Dermis microvascular lymphatic vessel endothelial cell (primary cell): Measurements from ENCODE around the gene DYNLT4. TPM values are rescaled to one million over a fixed set of nuclear protein-coding genes. Genes with fewer than 3 reads are reported as not detected.
"Not testable (repeated sequence)": the region's sequence is repeated elsewhere in the genome, so short reads cannot be mapped to it uniquely, and the experiment has no call there.

Source experiments
- DNase-seq, 2 donors: peaks; one replicate each; pipeline versions ENCODE4 v3.0.0 to v3.0.0-alpha.2; 2010; ENCODE audit warnings: low read depth in 2 of 2
- total RNA-seq: library from RNA; depleted of rRNA; stranded (reverse); fragments of >200 nt; gene quantifications from 2 replicates; pipeline ENCODE4 v1.2.1, GENCODE V29; 2014

Gene DYNLT4
- total RNA-seq, 1 donor from 2014 or later, result 0.13 TPM

- DNase-seq, result no peak
These were observed 18.9 kb downstream of the DYNLT4 start, which contains the start of gene BEST4 for GRCh38 chr1:44788120-44788860. TSS of gene BEST4 (minus strand) at chr1:44788170. CDS start at chr1:44787705, 465 bp downstream.

DNA sequence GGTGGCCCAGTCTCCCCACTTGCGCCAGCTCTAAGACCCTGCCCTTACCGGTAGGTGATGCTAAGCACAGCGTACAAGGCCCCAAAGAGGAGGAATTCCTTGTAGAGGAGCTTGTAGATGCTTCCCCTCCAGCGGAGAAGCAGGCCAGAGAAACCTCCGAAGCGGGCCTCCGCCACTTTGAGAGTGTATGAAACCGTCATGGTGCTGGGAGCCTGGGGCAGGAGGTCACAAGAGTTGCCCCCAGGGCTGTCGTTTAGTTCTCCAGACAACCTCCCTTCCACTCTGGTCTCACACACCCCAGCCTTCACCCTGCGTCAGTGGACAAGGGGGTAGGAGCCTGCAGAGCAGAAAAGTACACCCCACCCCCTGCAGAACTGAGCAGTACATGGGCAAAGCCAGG, 19.6 kb downstream of the DYNLT4 start:
- no peak for DNase-seq

- no peak for DNase-seq
These were observed 20.2 kb downstream of the DYNLT4 start for GRCh38 chr1:44786841-44787426.

DNA sequence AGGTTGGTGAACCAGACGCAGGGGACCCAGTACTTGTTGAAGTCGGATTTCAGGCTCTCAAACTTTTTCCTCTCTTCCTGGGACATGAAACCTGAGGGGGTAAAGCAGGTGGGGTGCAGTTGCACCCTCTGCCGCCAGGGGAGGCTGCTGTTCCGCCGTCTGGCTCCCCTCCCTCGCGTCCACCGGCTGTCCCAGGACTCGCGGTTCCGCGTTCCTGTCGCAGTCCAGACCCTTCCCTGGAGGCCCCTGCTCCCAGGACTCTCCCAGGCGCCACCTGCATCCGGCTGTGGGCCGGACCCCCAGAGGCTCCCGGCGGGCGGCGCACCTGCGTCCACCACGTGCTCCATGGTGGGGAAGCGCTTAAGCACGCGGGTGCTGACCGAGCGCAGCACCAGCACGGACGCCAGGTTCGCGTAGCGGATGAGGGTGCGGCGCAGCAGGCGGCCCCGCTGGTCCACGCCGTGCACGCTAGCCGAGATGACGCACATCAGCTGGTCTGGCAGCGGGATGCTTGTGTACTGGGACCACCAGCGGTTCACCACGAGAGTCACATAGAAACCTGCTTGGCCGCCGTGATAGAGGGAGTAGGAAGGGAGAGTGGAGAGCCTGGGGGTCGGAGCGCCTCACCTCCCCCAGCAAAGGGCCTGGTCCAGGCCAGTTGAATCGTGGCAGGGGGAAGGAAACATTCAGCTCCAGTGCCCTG, 20.9 kb downstream of the DYNLT4 start:
- DNase-seq, result peak in 1 of 2 donors; percentile 71

- DNase-seq, result no peak
These were observed 21.5 kb downstream of the DYNLT4 start for GRCh38 chr1:44785501-44786137.

- no peak for DNase-seq
These were observed 22.1 kb downstream of the DYNLT4 start for GRCh38 chr1:44785029-44785380.

GRCh38 chr1:44784094-44785028, 22.8 kb downstream of the DYNLT4 start:
- DNase-seq, result no peak

DNA sequence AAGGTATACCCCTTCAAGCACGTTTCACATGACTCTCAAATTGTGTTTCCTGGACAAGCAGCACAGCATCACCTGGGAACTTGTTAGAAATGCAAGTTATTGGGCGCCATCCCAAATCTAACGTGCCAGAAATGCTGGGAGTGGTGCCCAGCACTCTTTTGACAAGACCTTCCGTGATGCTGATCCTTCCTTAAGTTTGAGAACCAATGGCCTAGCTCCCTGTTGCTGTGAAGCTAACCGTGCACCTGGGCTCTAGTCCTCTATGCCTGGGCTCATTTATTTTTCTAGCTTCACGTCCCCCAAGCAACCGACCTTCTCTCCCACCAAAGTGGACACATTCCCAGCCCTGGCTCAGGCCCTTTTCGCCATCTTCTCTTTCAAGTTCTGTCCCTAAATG, 23.5 kb downstream of the DYNLT4 start:
- no peak for DNase-seq

GRCh38 chr1:44780583-44781121, 26.5 kb downstream of the DYNLT4 start:
- DNase-seq, result no peak

GRCh38 chr1:44778705-44779576, 28.2 kb downstream of the DYNLT4 start:
- DNase-seq, result no peak

DNA sequence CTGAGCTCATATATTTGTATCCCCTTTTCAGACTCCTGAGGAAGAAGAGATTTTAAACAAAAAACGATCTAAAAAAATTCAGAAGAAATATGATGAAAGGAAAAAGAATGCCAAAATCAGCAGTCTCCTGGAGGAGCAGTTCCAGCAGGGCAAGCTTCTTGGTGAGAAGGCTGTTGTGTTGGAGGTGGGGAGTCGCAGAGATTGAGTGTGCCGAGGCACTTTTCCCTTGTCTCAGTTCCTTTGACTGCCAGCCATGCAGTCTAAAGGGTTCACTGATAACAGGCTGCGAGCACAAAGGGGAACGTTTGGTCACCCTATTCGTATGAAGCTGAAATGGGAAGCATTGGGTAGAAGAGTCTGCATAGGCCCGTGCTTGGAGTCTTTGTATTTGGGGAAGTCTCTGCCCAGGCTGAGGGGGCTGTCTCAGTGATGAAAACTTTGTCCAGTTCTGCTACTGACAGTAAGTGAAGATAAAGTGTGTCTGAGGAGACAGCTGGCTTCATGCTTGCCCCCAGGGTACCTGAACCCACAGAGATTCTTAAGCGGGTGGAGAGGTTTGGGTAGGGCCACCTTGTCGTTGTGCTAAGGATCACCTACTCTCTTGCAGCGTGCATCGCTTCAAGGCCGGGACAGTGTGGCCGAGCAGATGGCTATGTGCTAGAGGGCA, 29.0 kb downstream of the DYNLT4 start:
- DNase-seq, result no peak

DNA sequence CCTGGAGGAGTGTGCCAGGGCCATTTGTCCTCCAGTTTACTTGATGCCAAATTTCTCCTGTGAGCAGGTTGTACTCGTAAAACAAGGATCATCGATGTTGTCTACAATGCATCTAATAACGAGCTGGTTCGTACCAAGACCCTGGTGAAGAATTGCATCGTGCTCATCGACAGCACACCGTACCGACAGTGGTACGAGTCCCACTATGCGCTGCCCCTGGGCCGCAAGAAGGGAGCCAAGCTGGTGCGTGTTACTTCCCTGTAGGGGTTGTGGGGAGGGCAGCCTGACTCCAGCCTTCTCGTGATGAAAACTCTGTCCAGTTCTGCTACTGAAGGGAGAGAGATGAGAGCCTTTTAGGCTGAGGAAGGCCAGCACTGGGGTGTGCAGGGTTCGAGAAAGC, 29.6 kb downstream of the DYNLT4 start:
- DNase-seq, result no peak

GRCh38 chr1:44776730-44777068, 30.5 kb downstream of the DYNLT4 start:
- no peak for DNase-seq

- peak in 1 of 2 donors; percentile 29 for DNase-seq
These were observed 31.0 kb downstream of the DYNLT4 start for GRCh38 chr1:44775930-44776729.

- peak; percentile 91 to 96 for DNase-seq
These were observed 31.8 kb downstream of the DYNLT4 start, which contains the start of gene RPS8 for GRCh38 chr1:44775078-44775929. TSS of gene RPS8 (plus strand) at chr1:44775540. CDS start at chr1:44775597, 57 bp downstream.

GRCh38 chr1:44766421-44766820, 40.7 kb downstream of the DYNLT4 start:
- DNase-seq, result not testable (repeated sequence)

- DNase-seq, result no peak
These were observed 46.3 kb downstream of the DYNLT4 start for GRCh38 chr1:44760876-44761275.
